Kidney (tissue), 14 donors: ENCODE measurements around the gene SMOC1. TPM values are rescaled to one million over a fixed set of nuclear protein-coding genes. Genes with fewer than 3 reads are reported as not detected.

Experiments
- DNase-seq, 5 donors: peaks; one replicate each; pipeline ENCODE4 v3.0.0-alpha.2; 2013 to 2020
- FAIRE-seq: peaks from 2 replicates; lab custom pipeline; 2012; peaks lifted over from hg19 to GRCh38; lab: Jason Lieb, UNC
- H3K27ac ChIP-seq, 2 donors: one replicate each; pipeline ENCODE4 v1.7.0; 2013; ENCODE audit warnings: low read depth in 2 of 2, low read length in 2 of 2, inconsistent platforms in 1 of 2
- H3K27me3 ChIP-seq: one replicate; pipeline ENCODE4 v1.7.1; 2013; ENCODE audit warnings: low read length, inconsistent platforms; ENCODE audit not compliant: control insufficient read depth, insufficient read depth
- H3K36me3 ChIP-seq, 3 donors: one replicate each; pipeline versions ENCODE4 v1.7.0 to v1.7.1; 2013; ENCODE audit warnings: low read length in 3 of 3, control low read depth in 1 of 3, inconsistent platforms in 1 of 3; ENCODE audit not compliant: insufficient read depth in 3 of 3, control insufficient read depth in 2 of 3
- H3K4me1 ChIP-seq, 3 donors: one replicate each; pipeline versions ENCODE4 v1.7.0 to v1.7.1; 2013; ENCODE audit warnings: low read length in 3 of 3, inconsistent platforms in 1 of 3, low read depth in 1 of 3; ENCODE audit not compliant: control insufficient read depth in 2 of 3, insufficient read depth in 2 of 3
- H3K4me3 ChIP-seq, 3 donors: one replicate each; pipeline versions ENCODE4 v1.7.0 to v1.8.1; 2013; ENCODE audit warnings: low read length in 3 of 3, control low read depth in 1 of 3, inconsistent platforms in 1 of 3
- H3K9ac ChIP-seq, 3 donors: one replicate each; pipeline versions ENCODE4 v1.7.0 to v1.7.1; 2013; ENCODE audit warnings: low read length in 3 of 3, control low read depth in 1 of 3, inconsistent platforms in 1 of 3
- H3K9me3 ChIP-seq, 3 donors: one replicate each; pipeline versions ENCODE4 v1.7.0 to v1.7.1; 2013; ENCODE audit warnings: low read length in 3 of 3, control low read depth in 1 of 3, inconsistent platforms in 1 of 3; ENCODE audit not compliant: control insufficient read depth in 2 of 3, insufficient read depth in 1 of 3
- CTCF ChIP-seq: IDR thresholded peaks from 3 replicates; pipeline ENCODE4 v1.5.1; 2012; ENCODE audit warnings: mild to moderate bottlenecking, moderate library complexity, borderline replicate concordance; ENCODE audit not compliant: insufficient read depth; ENCODE audit errors: extremely low read depth
- intact Hi-C: fragments of 100-400 bp; cut with DNase I; formaldehyde crosslinking; loops from one replicate; pipeline ENCODE4 v1.11.1; 2022
- polyA plus RNA-seq: library from polyadenylated mRNA; stranded (reverse); fragments of 350-450 nt; fragmentation: Illumina TruSeq; extraction: RNeasy Lipid Tissue Mini Kit (QIAGEN cat#74804); gene quantifications from one replicate; pipeline ENCODE4 v1.2.3, GENCODE V29; 2014; ENCODE audit warnings: low read depth, low replicate concordance; ENCODE audit not compliant: insufficient read depth
- total RNA-seq: library from RNA; stranded (reverse); fragmentation: NEBNext Ultra II Directional; extraction: Animal tissue kit (Norgen Biotek cat#: 25700); gene quantifications from one replicate; pipeline ENCODE4 v1.2.1, GENCODE V29; 2021
- donor health status: control.
- donor health status: control.
- donor health status: control.
- donor health status: control.
- donor health status: control.
- donor health status: DM: yes; HTN: yes; CAD: no.
- donor health status: Normal renal cell carcinoma (clear cell type).

The SMOC1 gene
- total and polyA plus RNA-seq, 2 donors from 2014 or later = 1.2 to 2.8 TPM

GRCh38 chr14:69878251-69878650 is 965 bp upstream of the SMOC1 start:
- FAIRE-seq (no peak), DNase-seq (no peak)
- H3K27ac ChIP-seq = no peak overlapping the region
- no peak overlapping the region for H3K4me3 ChIP-seq
- H3K9ac ChIP-seq = no peak overlapping the region
- H3K36me3 ChIP-seq = no peaks in the 10 kb centered on the region
- peaks cover 0 to 2% (median 0%) of the 10 kb centered on the region in 3 donors for H3K4me1 ChIP-seq
- H3K9me3 ChIP-seq = peaks cover 0 to 8% (median 0%) of the 10 kb centered on the region in 3 donors
- intact Hi-C loops = no loop called here
- no peak for TF ChIP-seq CTCF
- peaks cover 4% of the 10 kb centered on the region for H3K27me3 ChIP-seq

- no peaks in the 10 kb centered on the region for H3K9me3 ChIP-seq
- peak overlapping the region in 1 of 3 donors; percentile 32 for H3K4me3 ChIP-seq
- FAIRE-seq = no peak
- H3K27me3 ChIP-seq = peaks cover 4% of the 10 kb centered on the region
- no peak for TF ChIP-seq CTCF
- H3K36me3 ChIP-seq = no peaks in the 10 kb centered on the region
- intact Hi-C loops = no loop called here
- DNase-seq = peak in 4 of 5 donors; percentile 66 to 77 (median 74)
- H3K4me1 ChIP-seq = peaks cover 0 to 2% (median 0%) of the 10 kb centered on the region in 3 donors
- no peak overlapping the region for H3K9ac ChIP-seq
- H3K27ac ChIP-seq = no peak overlapping the region
Observed at GRCh38 chr14:69880044-69880487, 850 bp downstream of the SMOC1 start.

GRCh38 chr14:69880893-69881292 is 1.7 kb downstream of the SMOC1 start:
- Histone ChIP-seq H3K27ac (no peak overlapping the region), H3K4me1 (peaks cover 0 to 2% (median 0%) of the 10 kb centered on the region in 3 donors), H3K9ac (no peak overlapping the region), H3K27me3 (peaks cover 4% of the 10 kb centered on the region), H3K4me3 (no peak overlapping the region), H3K9me3 (no peaks in the 10 kb centered on the region), H3K36me3 (no peaks in the 10 kb centered on the region)
- FAIRE-seq (no peak), DNase-seq (peak in 4 of 5 donors; percentile 40 to 64 (median 44))
- TF ChIP-seq CTCF = no peak
- intact Hi-C loops = no loop called here
